Measurements from ENCODE around the gene RFX1. TPM values are rescaled to one million over a fixed set of nuclear protein-coding genes. Genes with fewer than 3 reads are reported as not detected.
"Not testable (repeated sequence)": the region's sequence is repeated elsewhere in the genome, so short reads cannot be mapped to it uniquely, and the experiment has no call there.

The RFX1 gene
- total and polyA plus RNA-seq, 4 donors, result 1.8 to 5.6 (median 3.5) TPM

- no peaks in the 10 kb centered on the region for H3K27me3 ChIP-seq (ENCODE audit: control insufficient read depth in 4 of 4, insufficient read depth in 4 of 4, low read length in 3 of 4)
- H3K27ac ChIP-seq (ENCODE audit: low read depth in 1 of 2, low read length in 2 of 2), result no peak overlapping the region
- H3K9me3 ChIP-seq (ENCODE audit: control insufficient read depth in 4 of 4, low read length in 3 of 4), result no peaks in the 10 kb centered on the region
- H3K4me1 ChIP-seq (ENCODE audit: control insufficient read depth in 4 of 4, insufficient read depth in 4 of 4, low read length in 3 of 4), result no peaks in the 10 kb centered on the region
- H3K4me3 ChIP-seq (ENCODE audit: low read depth in 1 of 3, low read length in 3 of 3), result no peak overlapping the region
- WGBS, result 93% methylated on average over 37 of the region's 37 CpGs
- TF ChIP-seq NR2F2 (IDR thresholded peaks at IDR 0.05) (no peak), REST (IDR thresholded peaks at IDR 0.05) (no peak), ZBTB33 (IDR thresholded peaks at IDR 0.05) (no peak), YY1 (IDR thresholded peaks at IDR 0.05) (no peak), FOXA2 (IDR thresholded peaks at IDR 0.05) (no peak), SP1 (IDR thresholded peaks at IDR 0.05) (no peak), MAX (IDR thresholded peaks at IDR 0.05) (no peak), HNF4A (conservative IDR thresholded peaks at IDR 0.05) (no peak), CTCF (IDR thresholded peaks at IDR 0.05; ENCODE audit: low read depth, low read length, missing input control) (no peak), EGR1 (IDR thresholded peaks at IDR 0.05; ENCODE audit: low read depth in 2 of 2) (no peak), FOXA1 (IDR thresholded peaks at IDR 0.05) (no peak), RAD21 (IDR thresholded peaks at IDR 0.05) (no peak), HNF4G (IDR thresholded peaks at IDR 0.05) (no peak), GABPA (IDR thresholded peaks at IDR 0.05 in 1 of 2, conservative IDR thresholded peaks at IDR 0.05 in 1 of 2) (no peak), JUND (IDR thresholded peaks at IDR 0.05) (no peak)
- H3K9ac ChIP-seq (ENCODE audit: low read depth in 1 of 2, low read length in 2 of 2), result no peak overlapping the region
- DNase-seq (ENCODE audit: low spot score), result no peak
- H3K36me3 ChIP-seq (ENCODE audit: control insufficient read depth in 4 of 4, insufficient read depth in 3 of 4, low read depth in 1 of 4, low read length in 3 of 4), result peaks cover 12 to 60% (median 29%) of the 10 kb centered on the region in 4 donors
Observed at GRCh38 chr19:13972368-13973155, 33.6 kb downstream of the RFX1 start.

GRCh38 chr19:13971868-13972267 lies 34.3 kb downstream of the RFX1 start:
- H3K9ac ChIP-seq (ENCODE audit: low read depth in 1 of 2, low read length in 2 of 2); H3K27ac ChIP-seq (ENCODE audit: low read depth in 1 of 2, low read length in 2 of 2); H3K9me3 ChIP-seq (ENCODE audit: control insufficient read depth in 4 of 4, low read length in 3 of 4); H3K27me3 ChIP-seq (ENCODE audit: control insufficient read depth in 4 of 4, insufficient read depth in 4 of 4, low read length in 3 of 4); H3K4me3 ChIP-seq (ENCODE audit: low read depth in 1 of 3, low read length in 3 of 3); DNase-seq (ENCODE audit: low spot score); H3K4me1 ChIP-seq (ENCODE audit: control insufficient read depth in 4 of 4, insufficient read depth in 4 of 4, low read length in 3 of 4): not testable (repeated sequence)
- peaks cover 15 to 67% (median 30%) of the 10 kb centered on the region in 4 donors for H3K36me3 ChIP-seq (ENCODE audit: control insufficient read depth in 4 of 4, insufficient read depth in 3 of 4, low read depth in 1 of 4, low read length in 3 of 4)
- 93% methylated on average over 15 of the region's 15 CpGs for WGBS

All from liver (tissue), 9 donors.